SU-DHL-6 (cell line): ENCODE measurements around the gene FAM120B.

Source experiments
- EZH2phosphoT487 ChIP-seq: fragments of 200-600 bp; sonication (generic), shearing (Covaris generic); conservative IDR thresholded peaks from 2 replicates; pipeline ENCODE4 v1.6.1; 2018; ENCODE audit warnings: mild to moderate bottlenecking, antibody characterized with exemption, low read length, moderate library complexity, mixed read lengths
- TF ChIP-seq, protein P1 (sequence below): fragments of 200-600 bp; sonication (generic); IDR thresholded peaks from one replicate; pipeline ENCODE4 v1.5.1; 2017; ENCODE audit warnings: antibody characterized with exemption, mild to moderate bottlenecking, low read length, moderate library complexity; ENCODE audit not compliant: insufficient read depth, poor library complexity, severe bottlenecking

DNA sequence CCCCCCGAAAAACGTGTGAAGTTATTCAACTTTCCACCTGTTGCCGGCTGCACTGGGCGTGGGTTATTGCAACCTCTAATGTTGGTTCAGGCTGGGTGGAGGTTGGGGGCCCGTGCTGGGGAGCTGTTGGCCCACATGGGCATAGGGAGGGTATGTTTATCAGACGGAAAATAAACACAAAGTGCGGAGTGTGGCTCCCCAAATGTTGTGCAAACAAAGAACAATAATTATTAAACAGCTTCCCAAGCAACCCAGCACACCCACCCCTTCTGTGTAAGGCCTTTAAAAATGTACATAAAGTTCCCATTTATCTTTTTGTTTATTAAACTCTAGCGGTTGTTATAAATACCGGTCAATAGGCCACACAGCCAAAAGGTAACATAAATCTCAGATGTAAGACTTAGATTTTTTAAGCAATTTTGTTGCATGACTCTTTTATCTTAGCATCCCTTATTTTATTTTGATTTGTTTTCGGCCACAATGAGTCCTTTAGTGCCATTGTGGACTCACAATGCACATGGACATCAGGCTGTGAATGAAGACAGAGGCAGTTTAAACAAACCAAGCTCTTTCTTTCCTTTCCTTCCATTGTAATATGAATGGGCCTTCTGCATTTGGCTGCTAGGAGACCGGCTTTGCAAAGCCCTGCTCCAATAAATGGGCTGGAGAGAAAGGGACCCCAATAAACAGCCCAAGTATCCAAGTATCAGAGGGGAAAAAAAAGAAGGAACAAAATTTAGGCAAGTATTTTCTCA lies 8.8 kb upstream of the FAM120B start:
- TF ChIP-seq, protein P1, sequence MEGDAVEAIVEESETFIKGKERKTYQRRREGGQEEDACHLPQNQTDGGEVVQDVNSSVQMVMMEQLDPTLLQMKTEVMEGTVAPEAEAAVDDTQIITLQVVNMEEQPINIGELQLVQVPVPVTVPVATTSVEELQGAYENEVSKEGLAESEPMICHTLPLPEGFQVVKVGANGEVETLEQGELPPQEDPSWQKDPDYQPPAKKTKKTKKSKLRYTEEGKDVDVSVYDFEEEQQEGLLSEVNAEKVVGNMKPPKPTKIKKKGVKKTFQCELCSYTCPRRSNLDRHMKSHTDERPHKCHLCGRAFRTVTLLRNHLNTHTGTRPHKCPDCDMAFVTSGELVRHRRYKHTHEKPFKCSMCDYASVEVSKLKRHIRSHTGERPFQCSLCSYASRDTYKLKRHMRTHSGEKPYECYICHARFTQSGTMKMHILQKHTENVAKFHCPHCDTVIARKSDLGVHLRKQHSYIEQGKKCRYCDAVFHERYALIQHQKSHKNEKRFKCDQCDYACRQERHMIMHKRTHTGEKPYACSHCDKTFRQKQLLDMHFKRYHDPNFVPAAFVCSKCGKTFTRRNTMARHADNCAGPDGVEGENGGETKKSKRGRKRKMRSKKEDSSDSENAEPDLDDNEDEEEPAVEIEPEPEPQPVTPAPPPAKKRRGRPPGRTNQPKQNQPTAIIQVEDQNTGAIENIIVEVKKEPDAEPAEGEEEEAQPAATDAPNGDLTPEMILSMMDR, result no peak
- TF ChIP-seq EZH2phosphoT487, result no peak
